PC-9 (cell line): ENCODE data around the gene NTM.

Source experiments
- CTCF ChIP-seq: fragments of 200-600 bp; sonication (generic); conservative IDR thresholded peaks from 2 replicates; pipeline ENCODE4 v1.6.1; 2017; ENCODE audit warnings: mixed run types, antibody characterized with exemption, mild to moderate bottlenecking, moderate library complexity
- EZH2 ChIP-seq: fragments of 200-600 bp; sonication (generic); IDR thresholded peaks from 2 replicates; pipeline ENCODE4 v1.8.0; 2017; ENCODE audit warnings: antibody characterized with exemption, low read depth

GRCh38 chr11:131649856-131650255 is 279.4 kb downstream of the NTM start:
- TF ChIP-seq CTCF (no peak), EZH2 (no peak)
